Activated gamma-delta T cell treated with anti-CD3 and anti-CD28 coated beads, Interleukin-2, amount 50 U/mL, for 16 hours (primary cell): ENCODE results near the gene TAF11L12.
"Not testable (repeated sequence)": the region's sequence is repeated elsewhere in the genome, so short reads cannot be mapped to it uniquely, and the experiment has no call there.

Experiments
- DNase-seq: peaks from one replicate; pipeline ENCODE4 v3.0.0-alpha.2; 2020; ENCODE audit warnings: low read depth

The TAF11L12 gene

GRCh38 chr5:17610092-17610491 is at the start of gene TAF11L12:
Gene TAF11L12, plus strand, starts transcription at chr5:17610392.
- not testable (repeated sequence) for DNase-seq

- DNase-seq: not testable (repeated sequence)
Observed at GRCh38 chr5:17585658-17586057, 24.5 kb upstream of the TAF11L12 start, which contains the start of gene TAF11L7. Gene TAF11L7, minus strand, starts transcription at chr5:17585758.

- DNase-seq: not testable (repeated sequence)
Observed at GRCh38 chr5:17590860-17591259, 19.3 kb upstream of the TAF11L12 start, which contains the start of gene TAF11L8. Gene TAF11L8, minus strand, starts transcription at chr5:17590960.

GRCh38 chr5:17594255-17594654 is 15.9 kb upstream of the TAF11L12 start, which contains the start of gene TAF11L9:
Gene TAF11L9, minus strand, starts transcription at chr5:17594394.
- DNase-seq: not testable (repeated sequence)

- DNase-seq: not testable (repeated sequence)
Observed at GRCh38 chr5:17597728-17598127, 12.5 kb upstream of the TAF11L12 start, which contains the start of gene TAF11L10. Gene TAF11L10, minus strand, starts transcription at chr5:17597828.

GRCh38 chr5:17603880-17604279 is 6.3 kb upstream of the TAF11L12 start, which contains the start of gene TAF11L11:
Gene TAF11L11, plus strand, starts transcription at chr5:17604183.
- not testable (repeated sequence) for DNase-seq

GRCh38 chr5:17604951-17605350 is 5.2 kb upstream of the TAF11L12 start:
- DNase-seq: no peak

GRCh38 chr5:17607461-17607860 is 2.7 kb upstream of the TAF11L12 start:
- DNase-seq: not testable (repeated sequence)

- no peak for DNase-seq
Observed at GRCh38 chr5:17614872-17615605, 4.8 kb downstream of the TAF11L12 start.

GRCh38 chr5:17619354-17619753 is 9.2 kb downstream of the TAF11L12 start:
- no peak for DNase-seq

GRCh38 chr5:17620627-17621026 is 10.4 kb downstream of the TAF11L12 start:
- no peak for DNase-seq

GRCh38 chr5:17625686-17626085 is 15.5 kb downstream of the TAF11L12 start:
- no peak for DNase-seq

- not testable (repeated sequence) for DNase-seq
Observed at GRCh38 chr5:17631788-17632187, 21.6 kb downstream of the TAF11L12 start, which contains the start of gene TAF11L13. Gene TAF11L13, plus strand, starts transcription at chr5:17632088.

GRCh38 chr5:17634160-17634559 is 24.0 kb downstream of the TAF11L12 start, which contains the start of gene TAF11L14:
Gene TAF11L14, plus strand, starts transcription at chr5:17634460.
- DNase-seq: no peak

- DNase-seq: not testable (repeated sequence)
Observed at GRCh38 chr5:17649232-17649631, 39.0 kb downstream of the TAF11L12 start.

GRCh38 chr5:17655201-17655759 is 45.1 kb downstream of the TAF11L12 start:
- DNase-seq: not testable (repeated sequence)

- DNase-seq: no peak
Observed at GRCh38 chr5:17655921-17656320, 45.7 kb downstream of the TAF11L12 start.
